Raji (cell line): ENCODE data around the gene KCNG3.

ENCODE experiments used
- POLR2A ChIP-seq: IDR thresholded peaks from 2 replicates; pipeline ENCODE4 v1.6.1; 2011; ENCODE audit warnings: low read depth, low read length, control low read depth; ENCODE audit not compliant: insufficient read depth

KCNG3 gene

GRCh38 chr2:42494355-42495233, 812 bp upstream of the KCNG3 start:
- no peak for TF ChIP-seq POLR2A

- TF ChIP-seq POLR2A: no peak
Observed at GRCh38 chr2:42492691-42493467, 903 bp downstream of the KCNG3 start.

DNA sequence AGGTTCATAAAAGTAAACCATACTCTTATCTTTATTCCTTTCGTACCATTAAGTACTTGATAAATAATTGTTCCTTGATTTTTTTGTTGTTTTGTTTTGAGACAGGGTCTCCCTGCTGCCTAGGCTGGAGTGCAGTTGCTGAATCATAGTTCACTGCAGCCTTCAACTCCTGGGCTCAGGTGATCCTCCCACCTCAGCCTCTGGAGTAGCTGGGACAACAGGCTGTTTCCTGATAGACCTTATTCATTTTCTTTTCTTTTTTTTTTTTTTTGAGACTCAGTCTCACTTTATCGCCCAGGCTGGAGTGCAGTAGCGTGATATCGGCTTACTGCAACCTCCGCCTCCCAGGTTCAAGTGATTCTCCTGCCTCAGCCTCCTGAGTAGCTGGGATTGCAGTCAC, 5.5 kb downstream of the KCNG3 start:
- TF ChIP-seq POLR2A: no peak

DNA sequence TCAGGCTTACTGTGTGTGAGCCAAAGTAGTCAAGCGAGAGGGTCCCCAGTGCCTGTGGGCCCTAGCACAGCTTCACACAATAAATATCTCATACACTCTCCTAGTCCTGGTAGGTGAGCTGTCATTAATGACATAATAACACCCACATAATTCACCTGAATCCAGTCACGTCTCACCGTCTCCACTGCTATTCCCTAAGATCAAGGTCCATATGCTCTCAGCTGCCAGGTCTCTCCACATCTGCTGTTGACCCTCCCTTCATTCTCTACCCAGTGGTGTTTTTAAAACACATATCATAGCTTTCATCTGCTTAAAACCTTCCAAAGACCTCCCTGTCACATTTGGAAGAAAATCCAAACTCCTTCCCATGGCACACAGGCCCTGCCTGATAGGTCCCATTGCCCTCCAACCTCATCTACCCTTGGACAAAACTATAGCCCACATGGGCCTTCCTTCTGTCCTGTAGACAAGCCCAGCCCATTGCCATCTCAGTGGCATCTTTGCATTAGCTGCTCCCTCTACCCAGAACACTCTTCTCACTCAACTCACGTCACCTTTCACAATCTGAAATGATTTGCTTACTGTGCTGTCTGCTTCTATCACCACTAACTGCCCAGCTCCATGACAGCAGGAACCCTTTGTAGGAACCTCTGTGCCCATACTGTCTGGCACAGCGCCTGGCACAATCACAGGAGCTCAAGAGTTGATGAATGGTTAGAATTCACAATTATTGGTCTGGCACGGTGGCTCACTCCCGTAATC, 7.5 kb downstream of the KCNG3 start:
- TF ChIP-seq POLR2A: no peak

DNA sequence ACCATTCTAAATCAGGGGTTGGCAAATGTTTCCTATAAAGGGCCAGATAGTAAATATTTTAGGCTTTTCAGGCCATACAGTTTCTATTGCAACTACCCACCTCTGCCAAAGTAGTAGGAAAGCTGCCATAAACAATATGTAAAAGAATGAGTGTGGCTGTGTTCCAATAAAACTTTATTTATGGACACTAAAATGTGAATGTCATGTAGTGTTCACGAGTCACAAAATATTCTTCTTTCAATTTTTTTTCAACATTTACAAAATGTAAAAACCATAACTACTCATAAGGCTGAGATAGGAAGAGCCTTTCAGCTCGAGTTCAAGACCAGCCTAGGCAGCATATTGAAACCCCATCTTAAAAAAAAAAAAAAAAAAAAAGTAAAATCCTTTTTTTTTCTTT, 13.4 kb downstream of the KCNG3 start:
- TF ChIP-seq POLR2A: no peak

DNA sequence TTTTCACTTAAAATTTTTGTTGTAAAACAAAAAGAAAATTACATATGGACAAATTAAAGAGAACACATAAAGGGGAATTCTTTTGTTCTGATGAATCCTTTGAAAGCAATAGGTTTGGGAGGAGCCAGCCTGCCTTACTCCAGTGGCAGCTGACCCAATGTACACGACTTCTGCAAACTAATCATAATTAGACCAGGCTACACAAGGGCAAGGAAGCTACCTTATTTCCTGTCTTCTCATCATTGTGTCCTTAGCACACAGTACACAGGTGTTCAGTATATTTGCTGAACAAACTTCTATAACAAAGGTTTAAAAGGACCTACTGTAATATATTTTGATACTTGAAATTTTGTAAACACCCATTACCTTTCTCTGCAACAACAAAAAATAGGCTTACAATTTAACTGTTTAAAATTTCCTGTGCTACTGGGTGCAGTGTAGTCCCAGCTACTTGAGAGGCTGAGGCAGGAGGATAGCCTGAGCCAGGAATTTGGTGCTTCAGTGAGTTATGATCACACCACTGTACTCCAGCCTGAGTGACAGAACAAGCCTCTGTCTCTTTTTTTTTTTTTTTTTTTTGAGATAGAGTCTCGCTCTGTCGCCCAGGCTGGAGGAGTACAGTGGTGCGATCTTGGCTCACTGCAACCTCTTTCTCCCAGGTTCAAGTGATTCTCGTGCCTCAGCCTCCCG, 18.9 kb downstream of the KCNG3 start:
- no peak for TF ChIP-seq POLR2A

DNA sequence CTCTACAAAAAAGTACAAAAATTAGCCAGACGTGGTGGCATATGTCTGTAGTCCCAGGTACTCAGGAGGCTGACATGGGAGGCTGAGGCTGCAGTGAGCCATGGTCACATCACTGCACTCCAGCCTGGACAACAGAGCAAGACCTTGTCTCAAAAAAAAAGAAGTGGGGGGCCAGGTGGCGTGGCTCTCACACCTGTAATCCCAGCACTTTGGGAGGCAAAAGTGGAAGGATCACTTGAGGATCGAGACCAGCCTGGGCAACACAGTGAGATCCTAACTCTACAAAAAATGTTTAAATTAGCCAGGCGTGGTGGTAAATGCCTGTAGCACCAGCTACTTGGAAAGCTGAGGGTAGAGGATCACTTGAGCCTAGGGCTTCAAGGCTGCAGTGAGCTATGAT, 23.1 kb downstream of the KCNG3 start:
- TF ChIP-seq POLR2A: no peak

- no peak for TF ChIP-seq POLR2A
Observed at GRCh38 chr2:42464631-42465030, 29.2 kb downstream of the KCNG3 start.

- no peak for TF ChIP-seq POLR2A
Observed at GRCh38 chr2:42463570-42463969, 30.2 kb downstream of the KCNG3 start.

DNA sequence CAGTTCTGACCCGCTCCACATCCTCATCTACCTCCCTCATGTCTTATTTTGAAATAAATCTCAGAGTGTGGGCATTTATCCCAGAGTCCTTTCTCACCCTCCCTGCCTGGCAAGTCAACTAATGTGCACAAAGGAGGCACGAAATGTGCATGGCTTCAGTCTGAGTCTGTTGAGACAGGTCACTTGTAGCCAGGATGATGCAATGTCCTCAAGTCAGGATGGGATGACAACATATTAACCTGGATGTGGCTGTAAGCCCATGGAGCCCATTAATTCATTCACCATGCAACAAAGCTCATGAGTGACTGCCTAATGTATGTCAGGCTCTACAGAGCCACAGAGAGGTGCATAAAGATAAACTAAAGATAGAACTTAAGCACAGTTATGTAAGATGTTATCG, 34.5 kb downstream of the KCNG3 start:
- no peak for TF ChIP-seq POLR2A

DNA sequence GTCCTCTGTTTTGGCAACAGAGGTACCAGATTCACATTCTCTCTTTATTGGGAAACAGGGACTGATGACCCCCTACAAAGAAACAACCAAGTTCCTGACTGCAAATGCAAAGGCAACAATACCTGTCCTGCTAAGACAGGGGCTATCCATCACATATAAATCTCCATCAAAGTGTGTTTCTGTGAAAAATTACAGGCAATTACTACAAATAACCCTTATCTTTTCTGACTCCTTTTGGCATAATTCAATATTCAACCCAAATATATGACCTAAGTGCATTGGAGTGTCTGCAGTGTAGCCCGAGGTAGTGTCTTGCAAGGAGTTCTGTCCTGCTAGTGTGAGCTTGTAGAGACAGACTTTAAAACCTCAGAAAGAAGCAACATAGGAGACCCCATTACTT, 35.4 kb downstream of the KCNG3 start:
- TF ChIP-seq POLR2A: no peak

GRCh38 chr2:42457011-42457410, 36.8 kb downstream of the KCNG3 start:
- TF ChIP-seq POLR2A: no peak

DNA sequence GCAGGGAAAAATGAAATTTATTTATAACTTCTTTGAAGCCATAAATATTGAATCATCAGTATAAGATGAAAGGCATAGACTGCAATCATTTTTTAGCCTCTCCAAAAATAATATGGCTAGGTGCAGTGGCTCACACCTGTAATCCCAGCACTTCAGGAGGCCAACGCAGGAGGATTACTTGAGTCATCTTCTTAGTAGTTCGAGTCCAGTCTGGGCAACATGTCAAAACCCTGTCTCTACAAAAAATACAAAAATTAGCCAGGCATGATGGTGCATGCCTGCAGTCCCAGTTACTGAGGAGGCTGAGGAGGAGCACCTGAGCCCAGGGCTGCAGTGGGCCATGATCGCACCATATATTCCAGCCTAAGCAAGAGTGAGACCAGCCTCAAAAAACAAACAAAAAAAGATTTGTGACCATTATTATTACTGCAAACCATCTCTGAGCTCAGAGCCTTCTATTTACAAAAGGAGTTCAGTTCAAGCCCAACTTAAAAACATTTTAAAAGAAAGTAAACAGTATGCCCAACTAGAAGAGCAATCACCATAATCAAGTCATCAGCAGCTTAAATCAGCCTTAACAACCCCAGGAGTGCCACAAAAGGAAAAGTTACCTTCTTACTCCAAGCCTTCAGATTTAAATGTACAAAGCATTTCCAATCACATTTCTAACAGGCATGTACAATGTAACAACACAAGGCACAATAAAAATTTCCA, 37.5 kb downstream of the KCNG3 start:
- TF ChIP-seq POLR2A: no peak

DNA sequence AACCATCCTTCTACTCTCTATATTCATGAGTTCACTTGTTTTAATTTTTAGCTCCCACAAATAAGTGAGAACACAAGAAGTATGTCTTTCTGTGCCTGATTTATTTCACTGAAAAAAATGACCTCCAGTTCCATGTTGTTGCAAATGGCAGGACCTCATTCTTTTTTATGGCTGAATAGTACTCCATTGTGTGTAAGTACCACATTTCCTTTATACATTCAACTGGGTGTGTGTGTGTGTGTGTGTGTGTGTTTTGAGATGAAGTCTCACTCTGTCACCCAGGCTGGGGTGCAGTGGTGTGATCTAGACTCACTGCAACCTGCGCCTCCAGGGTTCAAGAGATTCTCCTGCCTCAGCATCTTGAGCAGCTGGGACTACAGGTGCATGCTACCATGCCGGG, 41.2 kb downstream of the KCNG3 start:
- TF ChIP-seq POLR2A: no peak
